HepG2 (cell line): ENCODE results near the gene NDRG3. TPM values are rescaled to one million over a fixed set of nuclear protein-coding genes. Genes with fewer than 3 reads are reported as not detected.
A peak's percentile ranks its signal among the peaks of the same experiment; 100 is the strongest.

ENCODE experiments used
- AKNA ChIP-seq: sonication (generic); formaldehyde crosslinking; IDR thresholded peaks from 2 replicates; pipeline ENCODE4 v1.4.0; 2020; ENCODE audit warnings: missing genetic modification reagents, borderline replicate concordance
- ETS1 ChIP-seq: sonication (generic); formaldehyde crosslinking; IDR thresholded peaks from 2 replicates; pipeline ENCODE4 v1.4.0; 2020; ENCODE audit warnings: missing genetic modification reagents
- FOSL1 ChIP-seq: sonication (generic); formaldehyde crosslinking; IDR thresholded peaks from 2 replicates; pipeline ENCODE4 v1.9.0; 2021; ENCODE audit warnings: missing genetic modification reagents, borderline replicate concordance
- GTF2F1 ChIP-seq: fragments of 150-350 bp; IDR thresholded peaks from 2 replicates; pipeline ENCODE4 v1.6.1; 2014; ENCODE audit warnings: low read length
- HMG20A ChIP-seq: IDR thresholded peaks from 2 replicates; pipeline ENCODE4 v1.6.1; 2016; ENCODE audit warnings: borderline replicate concordance
- HMG20B ChIP-seq: conservative IDR thresholded peaks from 2 replicates; pipeline ENCODE4 v1.6.1; 2016; ENCODE audit warnings: missing genetic modification reagents, missing compliant biosample characterization
- KLF12 ChIP-seq: sonication (generic); formaldehyde crosslinking; IDR thresholded peaks from 2 replicates; pipeline ENCODE4 v1.4.0; 2020; ENCODE audit warnings: missing genetic modification reagents, borderline replicate concordance
- NFIB ChIP-seq: sonication (generic); formaldehyde crosslinking; IDR thresholded peaks from 2 replicates; pipeline ENCODE4 v1.9.0; 2021; ENCODE audit warnings: missing genetic modification reagents, mild to moderate bottlenecking, borderline replicate concordance
- NKX3-1 ChIP-seq: sonication (generic); formaldehyde crosslinking; IDR thresholded peaks from 2 replicates; pipeline ENCODE4 v1.5.0; 2020; ENCODE audit warnings: missing genetic modification reagents
- NR3C1 ChIP-seq: sonication (generic); formaldehyde crosslinking; IDR thresholded peaks from 2 replicates; pipeline ENCODE4 v1.4.0; 2020; ENCODE audit warnings: missing genetic modification reagents
- NRL ChIP-seq: sonication (generic); formaldehyde crosslinking; IDR thresholded peaks from 2 replicates; pipeline ENCODE4 v1.5.0; 2020; ENCODE audit warnings: missing genetic modification reagents, mild to moderate bottlenecking, moderate library complexity, borderline replicate concordance
- PAF1 ChIP-seq: IDR thresholded peaks from 2 replicates; pipeline ENCODE4 v1.6.1; 2016; ENCODE audit warnings: missing genetic modification reagents, missing compliant biosample characterization
- PBX2 ChIP-seq: IDR thresholded peaks from 2 replicates; pipeline ENCODE4 v1.6.1; 2016; ENCODE audit warnings: control low read depth
- RNF2 ChIP-seq: fragments of 450-650 bp; conservative IDR thresholded peaks from 2 replicates; pipeline ENCODE4 v1.6.1; 2016; ENCODE audit warnings: low read depth
- SATB2 ChIP-seq: sonication (generic); formaldehyde crosslinking; IDR thresholded peaks from 2 replicates; pipeline ENCODE4 v1.5.0; 2020; ENCODE audit warnings: missing genetic modification reagents
- SIX1 ChIP-seq: sonication (generic); formaldehyde crosslinking; IDR thresholded peaks from 2 replicates; pipeline ENCODE4 v1.4.0; 2020; ENCODE audit warnings: missing genetic modification reagents, borderline replicate concordance
- TFDP1 ChIP-seq: IDR thresholded peaks from 2 replicates; pipeline ENCODE4 v1.6.1; 2016; ENCODE audit warnings: missing compliant biosample characterization, missing genetic modification reagents, borderline replicate concordance
- ZNF143 ChIP-seq: sonication (generic); formaldehyde crosslinking; IDR thresholded peaks from 2 replicates; pipeline ENCODE4 v1.4.0; 2020; ENCODE audit warnings: missing genetic modification reagents
- ZNF20 ChIP-seq: sonication (generic); formaldehyde crosslinking; IDR thresholded peaks from 2 replicates; pipeline ENCODE4 v1.4.0; 2020; ENCODE audit warnings: mild to moderate bottlenecking, moderate library complexity, missing genetic modification reagents
- ZNF251 ChIP-seq: sonication (generic); formaldehyde crosslinking; IDR thresholded peaks from 2 replicates; pipeline ENCODE4 v1.9.0; 2021; ENCODE audit warnings: mild to moderate bottlenecking, missing genetic modification reagents
- ZNF432 ChIP-seq: sonication (generic); formaldehyde crosslinking; IDR thresholded peaks from 2 replicates; pipeline ENCODE4 v1.5.0; 2020; ENCODE audit warnings: missing genetic modification reagents, mild to moderate bottlenecking, borderline replicate concordance
- ZNF501 ChIP-seq: sonication (generic); formaldehyde crosslinking; IDR thresholded peaks from 2 replicates; pipeline ENCODE4 v1.5.1; 2020; ENCODE audit warnings: mild to moderate bottlenecking, moderate library complexity, missing genetic modification reagents
- ZNF556 ChIP-seq: sonication (generic); formaldehyde crosslinking; IDR thresholded peaks from 2 replicates; pipeline ENCODE4 v1.4.0; 2020; ENCODE audit warnings: mild to moderate bottlenecking, missing genetic modification reagents, borderline replicate concordance
- ZNF615 ChIP-seq: sonication (generic); formaldehyde crosslinking; IDR thresholded peaks from 2 replicates; pipeline ENCODE4 v1.5.0; 2020; ENCODE audit warnings: mild to moderate bottlenecking, missing genetic modification reagents, borderline replicate concordance
- ZNF672 ChIP-seq: sonication (generic); formaldehyde crosslinking; IDR thresholded peaks from 2 replicates; pipeline ENCODE4 v1.8.1; 2022; ENCODE audit warnings: missing genetic modification reagents
- polyA plus RNA-seq, 8 experiments: library from polyadenylated mRNA; depleted of rRNA in 3 of 8; stranded (reverse) in 7 of 8; unstranded in 1 of 8; fragments of >200 nt; fragmentation: Illumina TruSeq in 4 of 8; extraction: Trizol in 4 of 8; gene quantifications; 2 replicates each; pipeline versions ENCODE4 v1.2.1 to v1.2.3, GENCODE V29; 2011 to 2016; ENCODE audit warnings: low read depth in 4 of 8, missing spikeins in 1 of 8, mixed read lengths in 1 of 8; ENCODE audit not compliant: insufficient read depth in 1 of 8
- total RNA-seq, 5 experiments: library from RNA; depleted of rRNA; stranded (reverse); fragments of >200 nt; fragmentation: Illumina TruSeq; extraction: Trizol; gene quantifications; 2 replicates each; pipeline ENCODE4 v1.2.3, GENCODE V29; 2016; ENCODE audit warnings: low read depth in 1 of 5

NDRG3 gene
- total and polyA plus RNA-seq, 2 of the 13 experiments (the other 11 are each of a cell fraction or from before 2014, with no cell fraction given), result 36.0 to 40.5 TPM

- TF ChIP-seq SATB2 (CRISPR knock-in tag) (no peak), AKNA (no peak), ZNF251 (CRISPR knock-in tag) (no peak; the same call in 1 of the 2 replicates), ZNF20 (CRISPR knock-in tag) (no peak), NFIB (CRISPR knock-in tag) (no peak), ETS1 (no peak), NR3C1 (no peak), GTF2F1 (no peak), ZNF432 (CRISPR knock-in tag) (no peak), ZNF615 (no peak), ZNF143 (no peak), FOSL1 (CRISPR knock-in tag) (no peak), NRL (no peak), SIX1 (no peak), ZNF672 (no peak), HMG20B (CRISPR knock-in tag) (no peak), NKX3-1 (CRISPR knock-in tag) (no peak), TFDP1 (no peak), ZNF556 (peak; percentile 62; the same call in 1 of the 2 replicates), HMG20A (CRISPR knock-in tag) (no peak), PBX2 (CRISPR knock-in tag) (no peak), RNF2 (no peak), PAF1 (CRISPR knock-in tag) (no peak), ZNF501 (CRISPR knock-in tag) (no peak), KLF12 (no peak)
Observed at GRCh38 chr20:36754656-36755222, 8.8 kb upstream of the NDRG3 start (continued).
